HepG2 (cell line): ENCODE results near the gene MAP2K2.

Experiments
- CHCHD3 ChIP-seq: sonication (generic); formaldehyde crosslinking; IDR thresholded peaks from 2 replicates; pipeline ENCODE4 v1.8.0; 2022; ENCODE audit warnings: mild to moderate bottlenecking, missing genetic modification reagents, moderate library complexity
- NFE2L1 ChIP-seq: sonication (generic); formaldehyde crosslinking; IDR thresholded peaks from 2 replicates; pipeline ENCODE4 v1.4.0; 2020; ENCODE audit warnings: missing genetic modification reagents, mild to moderate bottlenecking, borderline replicate concordance
- POLR2A ChIP-seq, 2 experiments: IDR thresholded peaks; 2 replicates each; pipeline ENCODE4 v1.6.1; 2011; ENCODE audit warnings: low read depth in 2 of 2, low read length in 2 of 2, mild to moderate bottlenecking in 1 of 2, moderate library complexity in 1 of 2; ENCODE audit not compliant: insufficient read depth in 1 of 2
- SMARCE1 ChIP-seq: fragments of 450-650 bp; IDR thresholded peaks from 2 replicates; pipeline ENCODE4 v1.6.1; 2017; ENCODE audit warnings: borderline replicate concordance
- ZSCAN12 ChIP-seq: sonication (generic); formaldehyde crosslinking; IDR thresholded peaks from 2 replicates; pipeline ENCODE4 v1.9.0; 2021; ENCODE audit warnings: mild to moderate bottlenecking, missing genetic modification reagents
- TF ChIP-seq, protein P1 (sequence below): sonication (generic); formaldehyde crosslinking; IDR thresholded peaks from 2 replicates; pipeline ENCODE4 v1.4.0; 2020; ENCODE audit warnings: low read depth, missing genetic modification reagents

GRCh38 chr19:4049432-4049831, 74.5 kb downstream of the MAP2K2 start:
- TF ChIP-seq SMARCE1 (no peak), CHCHD3 (CRISPR knock-in tag) (no peak), NFE2L1 (CRISPR knock-in tag) (no peak), ZSCAN12 (CRISPR knock-in tag) (no peak), POLR2A (IDR thresholded peaks at IDR 0.05; ENCODE audit: insufficient read depth in 1 of 2, low read depth in 2 of 2, low read length in 2 of 2) (no peak)
- TF ChIP-seq, protein P1, sequence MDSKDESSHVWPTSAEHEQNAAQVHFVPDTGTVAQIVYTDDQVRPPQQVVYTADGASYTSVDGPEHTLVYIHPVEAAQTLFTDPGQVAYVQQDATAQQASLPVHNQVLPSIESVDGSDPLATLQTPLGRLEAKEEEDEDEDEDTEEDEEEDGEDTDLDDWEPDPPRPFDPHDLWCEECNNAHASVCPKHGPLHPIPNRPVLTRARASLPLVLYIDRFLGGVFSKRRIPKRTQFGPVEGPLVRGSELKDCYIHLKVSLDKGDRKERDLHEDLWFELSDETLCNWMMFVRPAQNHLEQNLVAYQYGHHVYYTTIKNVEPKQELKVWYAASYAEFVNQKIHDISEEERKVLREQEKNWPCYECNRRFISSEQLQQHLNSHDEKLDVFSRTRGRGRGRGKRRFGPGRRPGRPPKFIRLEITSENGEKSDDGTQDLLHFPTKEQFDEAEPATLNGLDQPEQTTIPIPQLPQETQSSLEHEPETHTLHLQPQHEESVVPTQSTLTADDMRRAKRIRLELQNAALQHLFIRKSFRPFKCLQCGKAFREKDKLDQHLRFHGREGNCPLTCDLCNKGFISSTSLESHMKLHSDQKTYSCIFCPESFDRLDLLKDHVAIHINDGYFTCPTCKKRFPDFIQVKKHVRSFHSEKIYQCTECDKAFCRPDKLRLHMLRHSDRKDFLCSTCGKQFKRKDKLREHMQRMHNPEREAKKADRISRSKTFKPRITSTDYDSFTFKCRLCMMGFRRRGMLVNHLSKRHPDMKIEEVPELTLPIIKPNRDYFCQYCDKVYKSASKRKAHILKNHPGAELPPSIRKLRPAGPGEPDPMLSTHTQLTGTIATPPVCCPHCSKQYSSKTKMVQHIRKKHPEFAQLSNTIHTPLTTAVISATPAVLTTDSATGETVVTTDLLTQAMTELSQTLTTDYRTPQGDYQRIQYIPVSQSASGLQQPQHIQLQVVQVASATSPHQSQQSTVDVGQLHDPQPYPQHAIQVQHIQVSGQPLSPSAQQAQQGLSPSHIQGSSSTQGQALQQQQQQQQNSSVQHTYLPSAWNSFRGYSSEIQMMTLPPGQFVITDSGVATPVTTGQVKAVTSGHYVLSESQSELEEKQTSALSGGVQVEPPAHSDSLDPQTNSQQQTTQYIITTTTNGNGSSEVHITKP (CRISPR knock-in tag) = no peak
